WI38 (cell line): ENCODE measurements around the gene CHFR.

Experiments
- H3K4me3 ChIP-seq: 2 replicates; pipeline ENCODE4 v1.5.1; 2011; ENCODE audit warnings: low read depth, mild to moderate bottlenecking, control low read depth, low read length
- CTCF ChIP-seq: IDR thresholded peaks from 2 replicates; pipeline ENCODE4 v1.5.1; 2012; ENCODE audit warnings: low read depth, mild to moderate bottlenecking, control low read depth, low read length

The CHFR gene

DNA sequence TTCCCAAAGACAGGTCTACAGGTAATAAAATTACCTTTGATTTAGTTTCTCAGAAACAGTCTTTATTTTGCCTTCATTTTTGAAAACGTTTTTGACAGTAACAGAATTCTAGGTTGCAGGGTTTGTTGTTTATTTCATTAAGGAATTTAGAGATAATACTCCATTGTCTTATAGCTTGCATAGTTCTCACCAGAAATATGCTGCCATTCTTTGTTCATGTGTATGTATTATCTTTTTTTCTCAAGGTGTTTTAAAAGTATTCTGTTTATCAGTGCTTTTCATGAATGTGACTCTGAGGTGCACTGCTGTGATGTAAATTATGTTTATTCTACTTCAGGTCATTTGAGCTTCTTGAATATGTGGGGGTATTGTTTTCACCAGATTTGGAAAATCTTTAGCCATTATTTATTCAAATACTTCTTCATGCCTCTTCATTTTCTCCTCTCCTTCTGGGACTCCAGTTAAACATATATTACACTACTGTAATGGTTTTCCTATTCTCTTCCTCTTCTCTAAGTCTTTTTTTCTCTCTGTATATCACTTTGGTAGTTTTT lies 36.0 kb upstream of the CHFR start:
- TF ChIP-seq CTCF = no peak
- H3K4me3 ChIP-seq = no peak overlapping the region

- no peak for TF ChIP-seq CTCF
- no peak overlapping the region for H3K4me3 ChIP-seq
Observed at GRCh38 chr12:132922676-132923075, 35.3 kb upstream of the CHFR start.

DNA sequence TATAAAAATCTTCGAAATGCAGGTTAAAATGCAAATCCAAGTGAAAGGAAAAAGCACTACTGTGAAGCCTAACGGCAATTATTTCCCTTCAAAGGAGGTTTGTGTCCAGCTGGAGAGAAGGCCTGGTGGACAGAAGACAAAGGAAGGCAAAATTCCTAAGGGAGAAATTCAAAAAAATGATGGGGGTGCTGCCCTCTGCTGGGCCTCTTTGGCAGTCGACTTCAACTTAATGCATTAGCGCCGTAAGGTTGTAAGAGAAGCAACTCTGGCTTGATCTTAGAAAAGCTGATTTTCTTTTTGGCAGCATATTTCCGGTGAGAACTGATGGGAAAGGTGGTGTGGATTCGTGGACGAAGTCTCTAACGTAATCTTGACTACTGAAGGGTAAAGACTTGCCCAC lies 34.3 kb upstream of the CHFR start:
- no peak overlapping the region for H3K4me3 ChIP-seq
- TF ChIP-seq CTCF = no peak

GRCh38 chr12:132918680-132919079 lies 31.3 kb upstream of the CHFR start:
- H3K4me3 ChIP-seq = no peak overlapping the region
- TF ChIP-seq CTCF = no peak

- peak overlapping the region; percentile 65 for H3K4me3 ChIP-seq
- TF ChIP-seq CTCF = no peak
Observed at GRCh38 chr12:132909030-132909368, 21.6 kb upstream of the CHFR start.

- peak overlapping the region; percentile 65 for H3K4me3 ChIP-seq
- TF ChIP-seq CTCF = no peak
Observed at GRCh38 chr12:132908145-132909029, 21.0 kb upstream of the CHFR start.

- peak overlapping the region; percentile 65 for H3K4me3 ChIP-seq
Observed at GRCh38 chr12:132907789-132908144, 20.4 kb upstream of the CHFR start.
